Astrocyte (in vitro differentiated cells and primary cell): ENCODE results near the gene ZFAND6.

Experiments
- EZH2 ChIP-seq: IDR thresholded peaks from 2 replicates; pipeline ENCODE4 v1.6.1; 2012; ENCODE audit warnings: mild to moderate bottlenecking, low read length, inconsistent platforms; ENCODE audit not compliant: insufficient read depth
- TF ChIP-seq, protein P1 (sequence below): IDR thresholded peaks from 2 replicates; pipeline ENCODE4 v1.5.1; 2011; ENCODE audit warnings: low read depth, mild to moderate bottlenecking, inconsistent platforms, low read length, moderate library complexity; ENCODE audit not compliant: insufficient read depth

DNA sequence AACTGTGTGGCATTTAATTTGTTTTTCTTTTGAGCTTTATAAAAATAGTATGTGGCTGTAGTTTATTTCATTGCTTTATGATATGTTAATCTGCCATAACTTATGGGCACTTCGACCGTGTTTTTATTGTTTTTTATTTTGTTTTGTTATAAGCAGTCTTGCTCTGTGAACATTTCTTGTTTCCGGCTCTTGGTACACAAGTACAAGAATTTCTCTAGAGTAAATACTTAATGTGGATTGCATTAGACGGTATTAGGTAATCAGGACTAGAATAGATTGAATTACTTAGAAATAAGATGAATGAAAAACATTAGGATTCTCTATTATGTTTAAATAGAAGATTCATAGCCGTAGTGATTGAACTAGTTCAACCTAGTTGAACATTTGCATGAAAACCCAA lies 2.1 kb downstream of the ZFAND6 start:
- TF ChIP-seq EZH2 = no peak
- TF ChIP-seq, protein P1, sequence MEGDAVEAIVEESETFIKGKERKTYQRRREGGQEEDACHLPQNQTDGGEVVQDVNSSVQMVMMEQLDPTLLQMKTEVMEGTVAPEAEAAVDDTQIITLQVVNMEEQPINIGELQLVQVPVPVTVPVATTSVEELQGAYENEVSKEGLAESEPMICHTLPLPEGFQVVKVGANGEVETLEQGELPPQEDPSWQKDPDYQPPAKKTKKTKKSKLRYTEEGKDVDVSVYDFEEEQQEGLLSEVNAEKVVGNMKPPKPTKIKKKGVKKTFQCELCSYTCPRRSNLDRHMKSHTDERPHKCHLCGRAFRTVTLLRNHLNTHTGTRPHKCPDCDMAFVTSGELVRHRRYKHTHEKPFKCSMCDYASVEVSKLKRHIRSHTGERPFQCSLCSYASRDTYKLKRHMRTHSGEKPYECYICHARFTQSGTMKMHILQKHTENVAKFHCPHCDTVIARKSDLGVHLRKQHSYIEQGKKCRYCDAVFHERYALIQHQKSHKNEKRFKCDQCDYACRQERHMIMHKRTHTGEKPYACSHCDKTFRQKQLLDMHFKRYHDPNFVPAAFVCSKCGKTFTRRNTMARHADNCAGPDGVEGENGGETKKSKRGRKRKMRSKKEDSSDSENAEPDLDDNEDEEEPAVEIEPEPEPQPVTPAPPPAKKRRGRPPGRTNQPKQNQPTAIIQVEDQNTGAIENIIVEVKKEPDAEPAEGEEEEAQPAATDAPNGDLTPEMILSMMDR = no peak
